NCI-H2107 (cell line): ENCODE measurements around the gene KBTBD4.

Experiments
- DNase-seq: peaks from one replicate; lab custom pipeline; 2025; lab: John Stamatoyannopoulos, UW

The KBTBD4 gene

GRCh38 chr11:47524291-47524874 lies 54.4 kb downstream of the KBTBD4 start:
- no peak for DNase-seq

DNA sequence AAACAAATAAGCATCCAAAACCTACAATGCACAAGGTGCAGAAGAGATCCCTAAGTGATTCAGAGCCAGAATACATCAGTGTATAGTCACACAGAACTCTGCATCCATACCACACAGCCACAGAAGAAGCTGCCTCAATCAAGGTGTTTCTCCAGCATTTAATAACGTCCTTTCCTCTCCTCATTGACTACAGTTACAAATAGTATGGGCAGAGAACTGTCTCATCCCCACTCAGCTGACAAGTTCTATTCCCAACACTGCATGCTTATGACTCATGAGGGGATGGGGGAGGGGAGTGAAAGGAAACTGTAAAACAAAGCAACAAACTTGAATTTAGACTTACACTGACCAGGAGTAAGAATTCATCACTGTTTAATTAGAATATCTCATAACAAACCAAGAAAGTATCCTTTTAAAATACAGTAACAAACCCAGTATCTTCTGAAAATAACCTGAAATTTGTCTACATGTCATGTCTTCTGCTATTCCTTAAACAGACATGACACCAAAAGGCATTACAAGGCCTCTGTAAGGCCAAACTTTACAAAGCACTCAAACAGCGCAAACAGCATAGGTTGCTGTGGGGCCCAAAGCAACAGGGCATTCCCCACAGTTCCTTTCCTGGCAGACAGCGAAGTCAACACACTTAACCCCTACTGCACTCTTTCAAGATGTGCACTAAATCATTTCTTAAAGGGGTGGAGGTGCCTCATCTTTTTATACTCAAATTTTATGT lies 55.1 kb downstream of the KBTBD4 start:
- no peak for DNase-seq
